HepG2 (cell line): ENCODE results near the gene ABHD4. TPM values are rescaled to one million over a fixed set of nuclear protein-coding genes. Genes with fewer than 3 reads are reported as not detected.

Source experiments
- AKAP8 ChIP-seq: sonication (generic); formaldehyde crosslinking; IDR thresholded peaks from 2 replicates; pipeline ENCODE4 v1.5.1; 2020; ENCODE audit warnings: mild to moderate bottlenecking, missing genetic modification reagents
- AKNA ChIP-seq: sonication (generic); formaldehyde crosslinking; IDR thresholded peaks from 2 replicates; pipeline ENCODE4 v1.4.0; 2020; ENCODE audit warnings: missing genetic modification reagents, borderline replicate concordance
- CENPX ChIP-seq: sonication (generic); formaldehyde crosslinking; IDR thresholded peaks from 2 replicates; pipeline ENCODE4 v1.9.0; 2021; ENCODE audit warnings: mild to moderate bottlenecking, missing genetic modification reagents, moderate library complexity
- DNMT3B ChIP-seq: conservative IDR thresholded peaks from 2 replicates; pipeline ENCODE4 v1.6.1; 2016; ENCODE audit warnings: missing biosample characterization, control low read depth
- FOXP1 ChIP-seq, 2 experiments: fragments of 450-650 bp in 1 of 2; IDR thresholded peaks; 2 replicates each; pipeline ENCODE4 v1.6.1; 2017 to 2018; ENCODE audit warnings: antibody characterized with exemption in 1 of 2
- HMG20A ChIP-seq: IDR thresholded peaks from 2 replicates; pipeline ENCODE4 v1.6.1; 2016; ENCODE audit warnings: borderline replicate concordance
- SPEN ChIP-seq: sonication (generic); formaldehyde crosslinking; IDR thresholded peaks from 2 replicates; pipeline ENCODE4 v1.5.1; 2020; ENCODE audit warnings: low read depth, mild to moderate bottlenecking, missing genetic modification reagents
- TBP ChIP-seq: sonication (generic); formaldehyde crosslinking; IDR thresholded peaks from 2 replicates; pipeline ENCODE4 v1.5.0; 2020; ENCODE audit warnings: missing genetic modification reagents
- TRIM24 ChIP-seq: sonication (generic); formaldehyde crosslinking; IDR thresholded peaks from 2 replicates; pipeline ENCODE4 v1.8.0; 2022; ENCODE audit warnings: mild to moderate bottlenecking, missing genetic modification reagents
- WIZ ChIP-seq: sonication (generic); formaldehyde crosslinking; IDR thresholded peaks from 2 replicates; pipeline ENCODE4 v1.5.1; 2020; ENCODE audit warnings: mild to moderate bottlenecking, missing genetic modification reagents
- ZNF24 ChIP-seq: fragments of 450-650 bp; IDR thresholded peaks from 2 replicates; pipeline ENCODE4 v1.6.1; 2017; ENCODE audit warnings: antibody characterized with exemption, mild to moderate bottlenecking
- ZNF652 ChIP-seq: IDR thresholded peaks from 2 replicates; pipeline ENCODE4 v1.6.1; 2016; ENCODE audit warnings: low read depth, borderline replicate concordance
- ZNF891 ChIP-seq: sonication (generic); formaldehyde crosslinking; IDR thresholded peaks from 2 replicates; pipeline ENCODE4 v1.5.0; 2020; ENCODE audit warnings: mild to moderate bottlenecking, missing genetic modification reagents
- polyA plus RNA-seq, 8 experiments: library from polyadenylated mRNA; depleted of rRNA in 3 of 8; stranded (reverse) in 7 of 8; unstranded in 1 of 8; fragments of >200 nt; fragmentation: Illumina TruSeq in 4 of 8; extraction: Trizol in 4 of 8; gene quantifications; 2 replicates each; pipeline versions ENCODE4 v1.2.1 to v1.2.3, GENCODE V29; 2011 to 2016; ENCODE audit warnings: low read depth in 4 of 8, missing spikeins in 1 of 8, mixed read lengths in 1 of 8; ENCODE audit not compliant: insufficient read depth in 1 of 8
- total RNA-seq, 5 experiments: library from RNA; depleted of rRNA; stranded (reverse); fragments of >200 nt; fragmentation: Illumina TruSeq; extraction: Trizol; gene quantifications; 2 replicates each; pipeline ENCODE4 v1.2.3, GENCODE V29; 2016; ENCODE audit warnings: low read depth in 1 of 5
- TF ChIP-seq, protein P1 (sequence below): sonication (generic); formaldehyde crosslinking; IDR thresholded peaks from 2 replicates; pipeline ENCODE4 v1.4.0; 2020; ENCODE audit warnings: missing genetic modification reagents
- TF ChIP-seq, protein P2 (sequence below): sonication (generic); formaldehyde crosslinking; IDR thresholded peaks from 2 replicates; pipeline ENCODE4 v1.4.0; 2020; ENCODE audit warnings: missing genetic modification reagents

ABHD4 gene
- total and polyA plus RNA-seq, 2 of the 13 experiments (the other 11 are each of a cell fraction or from before 2014, with no cell fraction given), result 16.1 to 47.5 TPM

DNA sequence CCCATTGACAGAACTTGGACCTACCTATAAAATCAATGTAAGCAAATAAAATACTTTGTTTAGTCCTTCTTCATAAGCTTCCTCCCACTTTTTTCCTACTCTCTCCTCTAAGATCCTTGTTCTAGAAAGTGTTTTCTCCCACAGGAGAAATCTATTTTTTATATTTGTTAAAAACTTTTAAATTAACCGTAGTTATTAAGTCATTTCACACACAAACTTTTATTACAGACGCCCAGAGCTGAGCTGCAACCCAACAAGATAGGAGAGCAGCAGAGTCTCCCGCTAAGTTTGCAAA, 36.8 kb upstream of the ABHD4 start (continued):
- TF ChIP-seq AKNA (no peak), TRIM24 (CRISPR knock-in tag) (no peak), ZNF652 (CRISPR knock-in tag) (peak; percentile 2; the same call in 1 of the 2 replicates), ZNF891 (CRISPR knock-in tag) (no peak), DNMT3B (CRISPR knock-in tag) (peak; percentile 78; the same call in 1 of the 2 replicates), SPEN (no peak), FOXP1 (IDR thresholded peaks at IDR 0.05) (no peak), FOXP1 (CRISPR knock-in tag; IDR thresholded peaks at IDR 0.05) (no peak), AKAP8 (0 out of 2 replicates have a peak, but pooled peaks have one; percentile 29), CENPX (CRISPR knock-in tag) (no peak), HMG20A (no peak), ZNF24 (no peak), WIZ (CRISPR knock-in tag) (no peak), TBP (no peak)
- TF ChIP-seq, protein P1, sequence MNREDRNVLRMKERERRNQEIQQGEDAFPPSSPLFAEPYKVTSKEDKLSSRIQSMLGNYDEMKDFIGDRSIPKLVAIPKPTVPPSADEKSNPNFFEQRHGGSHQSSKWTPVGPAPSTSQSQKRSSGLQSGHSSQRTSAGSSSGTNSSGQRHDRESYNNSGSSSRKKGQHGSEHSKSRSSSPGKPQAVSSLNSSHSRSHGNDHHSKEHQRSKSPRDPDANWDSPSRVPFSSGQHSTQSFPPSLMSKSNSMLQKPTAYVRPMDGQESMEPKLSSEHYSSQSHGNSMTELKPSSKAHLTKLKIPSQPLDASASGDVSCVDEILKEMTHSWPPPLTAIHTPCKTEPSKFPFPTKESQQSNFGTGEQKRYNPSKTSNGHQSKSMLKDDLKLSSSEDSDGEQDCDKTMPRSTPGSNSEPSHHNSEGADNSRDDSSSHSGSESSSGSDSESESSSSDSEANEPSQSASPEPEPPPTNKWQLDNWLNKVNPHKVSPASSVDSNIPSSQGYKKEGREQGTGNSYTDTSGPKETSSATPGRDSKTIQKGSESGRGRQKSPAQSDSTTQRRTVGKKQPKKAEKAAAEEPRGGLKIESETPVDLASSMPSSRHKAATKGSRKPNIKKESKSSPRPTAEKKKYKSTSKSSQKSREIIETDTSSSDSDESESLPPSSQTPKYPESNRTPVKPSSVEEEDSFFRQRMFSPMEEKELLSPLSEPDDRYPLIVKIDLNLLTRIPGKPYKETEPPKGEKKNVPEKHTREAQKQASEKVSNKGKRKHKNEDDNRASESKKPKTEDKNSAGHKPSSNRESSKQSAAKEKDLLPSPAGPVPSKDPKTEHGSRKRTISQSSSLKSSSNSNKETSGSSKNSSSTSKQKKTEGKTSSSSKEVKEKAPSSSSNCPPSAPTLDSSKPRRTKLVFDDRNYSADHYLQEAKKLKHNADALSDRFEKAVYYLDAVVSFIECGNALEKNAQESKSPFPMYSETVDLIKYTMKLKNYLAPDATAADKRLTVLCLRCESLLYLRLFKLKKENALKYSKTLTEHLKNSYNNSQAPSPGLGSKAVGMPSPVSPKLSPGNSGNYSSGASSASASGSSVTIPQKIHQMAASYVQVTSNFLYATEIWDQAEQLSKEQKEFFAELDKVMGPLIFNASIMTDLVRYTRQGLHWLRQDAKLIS, result no peak
- TF ChIP-seq, protein P2, sequence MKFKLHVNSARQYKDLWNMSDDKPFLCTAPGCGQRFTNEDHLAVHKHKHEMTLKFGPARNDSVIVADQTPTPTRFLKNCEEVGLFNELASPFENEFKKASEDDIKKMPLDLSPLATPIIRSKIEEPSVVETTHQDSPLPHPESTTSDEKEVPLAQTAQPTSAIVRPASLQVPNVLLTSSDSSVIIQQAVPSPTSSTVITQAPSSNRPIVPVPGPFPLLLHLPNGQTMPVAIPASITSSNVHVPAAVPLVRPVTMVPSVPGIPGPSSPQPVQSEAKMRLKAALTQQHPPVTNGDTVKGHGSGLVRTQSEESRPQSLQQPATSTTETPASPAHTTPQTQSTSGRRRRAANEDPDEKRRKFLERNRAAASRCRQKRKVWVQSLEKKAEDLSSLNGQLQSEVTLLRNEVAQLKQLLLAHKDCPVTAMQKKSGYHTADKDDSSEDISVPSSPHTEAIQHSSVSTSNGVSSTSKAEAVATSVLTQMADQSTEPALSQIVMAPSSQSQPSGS (CRISPR knock-in tag), result 0 out of 2 replicates have a peak, but pooled peaks have one; percentile 11
